Measurements from ENCODE around the gene CDRT4.

DNA sequence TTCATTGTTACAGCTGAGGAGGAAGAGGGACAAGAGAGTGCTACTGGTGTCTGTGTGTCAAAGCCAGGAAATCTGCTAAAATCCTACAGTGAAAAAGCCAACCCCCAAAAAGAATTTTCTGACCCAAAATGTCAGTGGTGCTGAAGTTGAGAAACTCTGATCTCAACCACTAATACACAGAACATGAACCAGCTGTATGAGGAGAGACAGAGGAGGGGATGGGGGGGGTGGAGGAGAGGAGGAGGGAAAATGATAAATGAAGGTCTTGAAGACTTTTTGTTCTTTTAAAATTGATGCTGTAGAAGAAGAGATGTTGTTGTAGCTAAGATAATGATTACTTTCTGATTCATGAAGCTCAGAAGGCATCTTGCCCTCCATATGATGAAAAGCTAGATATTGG, 27.4 kb upstream of the CDRT4 start:
- TF ChIP-seq, protein P1, sequence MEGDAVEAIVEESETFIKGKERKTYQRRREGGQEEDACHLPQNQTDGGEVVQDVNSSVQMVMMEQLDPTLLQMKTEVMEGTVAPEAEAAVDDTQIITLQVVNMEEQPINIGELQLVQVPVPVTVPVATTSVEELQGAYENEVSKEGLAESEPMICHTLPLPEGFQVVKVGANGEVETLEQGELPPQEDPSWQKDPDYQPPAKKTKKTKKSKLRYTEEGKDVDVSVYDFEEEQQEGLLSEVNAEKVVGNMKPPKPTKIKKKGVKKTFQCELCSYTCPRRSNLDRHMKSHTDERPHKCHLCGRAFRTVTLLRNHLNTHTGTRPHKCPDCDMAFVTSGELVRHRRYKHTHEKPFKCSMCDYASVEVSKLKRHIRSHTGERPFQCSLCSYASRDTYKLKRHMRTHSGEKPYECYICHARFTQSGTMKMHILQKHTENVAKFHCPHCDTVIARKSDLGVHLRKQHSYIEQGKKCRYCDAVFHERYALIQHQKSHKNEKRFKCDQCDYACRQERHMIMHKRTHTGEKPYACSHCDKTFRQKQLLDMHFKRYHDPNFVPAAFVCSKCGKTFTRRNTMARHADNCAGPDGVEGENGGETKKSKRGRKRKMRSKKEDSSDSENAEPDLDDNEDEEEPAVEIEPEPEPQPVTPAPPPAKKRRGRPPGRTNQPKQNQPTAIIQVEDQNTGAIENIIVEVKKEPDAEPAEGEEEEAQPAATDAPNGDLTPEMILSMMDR (IDR thresholded peaks at IDR 0.05), result no peak
- TF ChIP-seq POLR2A (IDR thresholded peaks at IDR 0.05) (no peak), POLR2AphosphoS5 (IDR thresholded peaks at IDR 0.05; ENCODE audit: insufficient read depth in 1 of 2, low read depth in 1 of 2) (no peak)
